Suppressor macrophage treated with lipopolysaccharide for 1 hour (primary cell): ENCODE data around the gene CALD1.

Experiments used
- DNase-seq, 3 donors: peaks; one replicate each; pipeline ENCODE4 v3.0.0-alpha.2; 2020 to 2022

Gene CALD1

GRCh38 chr7:134932707-134933370 is 153.4 kb downstream of the CALD1 start:
- DNase-seq = peak in 2 of 3 donors; percentile 10 to 31

- DNase-seq = no peak
Observed at GRCh38 chr7:134933460-134934068, 154.1 kb downstream of the CALD1 start.

GRCh38 chr7:134935701-134936100 is 156.3 kb downstream of the CALD1 start:
- peak; percentile 13 to 51 (median 48) for DNase-seq

- no peak for DNase-seq
Observed at GRCh38 chr7:134936893-134937510, 157.6 kb downstream of the CALD1 start.

- DNase-seq = no peak
Observed at GRCh38 chr7:134938141-134938540, 158.7 kb downstream of the CALD1 start.

GRCh38 chr7:134939136-134939535 is 159.7 kb downstream of the CALD1 start:
- no peak for DNase-seq

- DNase-seq = no peak
Observed at GRCh38 chr7:134940729-134941128, 161.3 kb downstream of the CALD1 start.

- no peak for DNase-seq
Observed at GRCh38 chr7:134941185-134941900, 161.9 kb downstream of the CALD1 start.

GRCh38 chr7:134941952-134942351 is 162.5 kb downstream of the CALD1 start:
- no peak for DNase-seq

GRCh38 chr7:134942690-134943466 is 163.4 kb downstream of the CALD1 start:
- DNase-seq = no peak

- DNase-seq = peak; percentile 42 to 66 (median 62)
Observed at GRCh38 chr7:134943785-134944400, 164.5 kb downstream of the CALD1 start.

GRCh38 chr7:134945691-134946090 is 166.3 kb downstream of the CALD1 start:
- no peak for DNase-seq

GRCh38 chr7:134946260-134946659 is 166.8 kb downstream of the CALD1 start:
- peak; percentile 23 to 38 (median 24) for DNase-seq

- no peak for DNase-seq
Observed at GRCh38 chr7:134947329-134947728, 167.9 kb downstream of the CALD1 start.

- no peak for DNase-seq
Observed at GRCh38 chr7:134947831-134948230, 168.4 kb downstream of the CALD1 start.

GRCh38 chr7:134948246-134948645 is 168.8 kb downstream of the CALD1 start:
- DNase-seq = no peak

- DNase-seq = no peak
Observed at GRCh38 chr7:134948736-134949135, 169.3 kb downstream of the CALD1 start.

- DNase-seq = no peak
Observed at GRCh38 chr7:134949171-134949570, 169.7 kb downstream of the CALD1 start.

GRCh38 chr7:134954197-134955082 is 175.0 kb downstream of the CALD1 start:
- peak; percentile 37 to 70 (median 65) for DNase-seq

- no peak for DNase-seq
Observed at GRCh38 chr7:134957005-134957404, 177.6 kb downstream of the CALD1 start.

- no peak for DNase-seq
Observed at GRCh38 chr7:134959810-134960209, 180.4 kb downstream of the CALD1 start.
